Adrenal gland (tissue), 5 donors: ENCODE measurements around the gene SFXN5.

Experiments
- CTCF ChIP-seq, 6 experiments: fragments of 450-650 bp in 4 of 6; fragments of 200-600 bp in 2 of 6; sonication (generic) in 1 of 6; IDR thresholded peaks; 1 replicate in 5 of 6; 2 replicates in 1 of 6; pipeline versions ENCODE4 v1.5.1 to v1.8.0; 2016 to 2021; ENCODE audit warnings: antibody characterized with exemption in 6 of 6, mild to moderate bottlenecking in 2 of 6, moderate library complexity in 1 of 6
- POLR2A ChIP-seq, 2 donors: fragments of 450-650 bp; IDR thresholded peaks; one replicate each; pipeline ENCODE4 v1.6.1; 2017; ENCODE audit warnings: antibody characterized with exemption in 2 of 2, mild to moderate bottlenecking in 2 of 2, moderate library complexity in 1 of 2
- donor health status: DM: no; HTN: no; CAD: no.

- TF ChIP-seq CTCF (IDR thresholded peaks at IDR 0.05) (no peak), POLR2A (IDR thresholded peaks at IDR 0.05) (no peak)
Observed at GRCh38 chr2:73116182-73116960, 44.9 kb upstream of the SFXN5 start.
